Measurements from ENCODE around the gene KRT4. TPM values are rescaled to one million over a fixed set of nuclear protein-coding genes. Genes with fewer than 3 reads are reported as not detected.

Gene KRT4
- total and polyA plus RNA-seq, 12 donors = 0.06 to 6.2 (median 0.61) TPM; not detected in 8

DNA sequence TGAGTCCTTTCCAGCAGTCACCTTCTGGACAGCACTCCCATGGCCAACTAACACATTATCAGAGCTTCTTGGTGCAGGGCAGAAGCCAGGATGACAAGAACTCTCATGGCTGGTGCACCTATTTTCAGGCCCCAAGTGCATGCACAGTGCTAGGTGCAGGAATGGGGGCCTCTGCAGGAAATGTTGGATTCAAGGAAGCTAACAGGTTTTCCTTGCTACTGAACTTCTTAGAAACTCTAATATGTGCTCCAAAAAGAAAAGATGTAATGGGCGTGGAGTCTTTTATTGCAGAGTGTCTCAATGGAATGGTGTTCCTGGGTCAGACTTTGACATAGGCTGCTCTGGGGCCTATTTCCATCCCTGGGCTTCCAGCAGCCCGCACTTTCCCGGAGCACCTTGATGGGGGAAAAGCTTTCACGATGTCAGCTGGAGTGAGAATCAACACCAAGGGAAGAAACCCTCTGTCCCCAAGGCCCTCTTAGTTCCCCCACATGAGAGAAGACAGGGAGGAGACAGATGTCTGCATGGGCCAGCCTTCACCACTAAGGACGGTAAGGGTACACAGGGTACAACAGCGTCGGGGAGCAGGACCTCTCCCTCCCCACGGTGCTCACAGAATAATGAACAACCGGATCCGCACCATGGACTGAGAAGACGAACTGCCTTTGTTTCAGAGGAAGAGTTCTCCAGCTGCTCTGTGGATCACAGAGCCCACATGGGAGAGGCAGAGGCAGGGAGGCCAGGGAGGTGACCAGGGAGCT lies 24.9 kb downstream of the KRT4 start:
- no peaks in the 10 kb centered on the region for H3K4me1 ChIP-seq (replicated peaks in 1 of 2)
- WGBS, 4 donors = 83 to 92% (median 89%) methylated on average over 6 to 11 of the region's 11 CpGs

DNA sequence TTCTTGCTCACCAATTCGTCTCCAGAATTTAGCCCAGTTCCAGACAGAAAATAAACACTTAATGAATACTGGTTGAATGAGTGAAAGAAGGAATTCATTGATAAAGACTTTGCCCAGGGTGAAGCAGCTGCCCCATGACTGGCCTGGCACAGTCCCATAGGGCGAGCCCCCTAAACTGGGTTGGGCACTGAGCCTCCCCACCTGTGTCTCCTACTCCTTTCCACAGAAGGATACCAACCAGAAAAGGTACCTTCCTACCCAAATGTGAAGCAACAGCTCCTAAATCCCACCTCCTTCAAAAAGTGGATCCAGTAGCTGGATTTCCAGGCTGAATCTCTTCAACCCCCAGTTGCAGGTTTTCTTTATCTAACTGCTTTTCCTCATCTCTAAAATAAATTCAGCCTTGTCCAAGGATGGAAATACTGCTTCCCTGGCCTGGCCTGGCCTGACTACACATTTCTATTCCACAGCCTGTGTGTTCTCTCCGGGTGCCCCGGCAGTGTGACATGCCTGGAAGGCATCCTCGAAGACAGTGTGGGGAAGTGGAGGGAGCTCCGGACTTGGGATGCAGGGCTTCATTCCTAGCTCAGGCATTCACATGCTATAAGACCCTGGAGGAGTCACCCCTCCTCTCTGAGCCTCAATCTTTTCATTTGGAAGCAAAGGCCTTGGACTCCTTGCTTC lies 25.6 kb downstream of the KRT4 start:
- no peaks in the 10 kb centered on the region for H3K36me3 ChIP-seq (replicated peaks in 1 of 2)
- intact Hi-C loops (cut with DNase I) = no loop called here
- H3K9me3 ChIP-seq (replicated peaks in 1 of 3) = no peaks in the 10 kb centered on the region
- H3K4me3 ChIP-seq = no peak overlapping the region
- TF ChIP-seq, protein P1, sequence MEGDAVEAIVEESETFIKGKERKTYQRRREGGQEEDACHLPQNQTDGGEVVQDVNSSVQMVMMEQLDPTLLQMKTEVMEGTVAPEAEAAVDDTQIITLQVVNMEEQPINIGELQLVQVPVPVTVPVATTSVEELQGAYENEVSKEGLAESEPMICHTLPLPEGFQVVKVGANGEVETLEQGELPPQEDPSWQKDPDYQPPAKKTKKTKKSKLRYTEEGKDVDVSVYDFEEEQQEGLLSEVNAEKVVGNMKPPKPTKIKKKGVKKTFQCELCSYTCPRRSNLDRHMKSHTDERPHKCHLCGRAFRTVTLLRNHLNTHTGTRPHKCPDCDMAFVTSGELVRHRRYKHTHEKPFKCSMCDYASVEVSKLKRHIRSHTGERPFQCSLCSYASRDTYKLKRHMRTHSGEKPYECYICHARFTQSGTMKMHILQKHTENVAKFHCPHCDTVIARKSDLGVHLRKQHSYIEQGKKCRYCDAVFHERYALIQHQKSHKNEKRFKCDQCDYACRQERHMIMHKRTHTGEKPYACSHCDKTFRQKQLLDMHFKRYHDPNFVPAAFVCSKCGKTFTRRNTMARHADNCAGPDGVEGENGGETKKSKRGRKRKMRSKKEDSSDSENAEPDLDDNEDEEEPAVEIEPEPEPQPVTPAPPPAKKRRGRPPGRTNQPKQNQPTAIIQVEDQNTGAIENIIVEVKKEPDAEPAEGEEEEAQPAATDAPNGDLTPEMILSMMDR (IDR thresholded peaks at IDR 0.05) = no peak
- no peak for TF ChIP-seq POLR2A (IDR thresholded peaks at IDR 0.05)
- no peaks in the 10 kb centered on the region for H3K4me1 ChIP-seq (replicated peaks in 1 of 2)
- H3K27me3 ChIP-seq = peaks cover 16% of the 10 kb centered on the region
- H3K27ac ChIP-seq = no peak overlapping the region
- DNase-seq = no peak
- 76 to 83% (median 78%) methylated on average over 6 of the region's 6 CpGs for WGBS, 4 donors

More for the DNA sequence above, 24.9 kb downstream of the KRT4 start:
- intact Hi-C loops (cut with DNase I) = no loop called here
- H3K36me3 ChIP-seq (replicated peaks in 1 of 2) = no peaks in the 10 kb centered on the region
- H3K4me3 ChIP-seq = no peak overlapping the region
- H3K9me3 ChIP-seq (replicated peaks in 1 of 3) = no peaks in the 10 kb centered on the region
- no peak for DNase-seq
- H3K27ac ChIP-seq = no peak overlapping the region
- TF ChIP-seq, protein P1 (IDR thresholded peaks at IDR 0.05) = no peak
- no peak for TF ChIP-seq POLR2A (IDR thresholded peaks at IDR 0.05)
- H3K27me3 ChIP-seq = peaks cover 17% of the 10 kb centered on the region

DNA sequence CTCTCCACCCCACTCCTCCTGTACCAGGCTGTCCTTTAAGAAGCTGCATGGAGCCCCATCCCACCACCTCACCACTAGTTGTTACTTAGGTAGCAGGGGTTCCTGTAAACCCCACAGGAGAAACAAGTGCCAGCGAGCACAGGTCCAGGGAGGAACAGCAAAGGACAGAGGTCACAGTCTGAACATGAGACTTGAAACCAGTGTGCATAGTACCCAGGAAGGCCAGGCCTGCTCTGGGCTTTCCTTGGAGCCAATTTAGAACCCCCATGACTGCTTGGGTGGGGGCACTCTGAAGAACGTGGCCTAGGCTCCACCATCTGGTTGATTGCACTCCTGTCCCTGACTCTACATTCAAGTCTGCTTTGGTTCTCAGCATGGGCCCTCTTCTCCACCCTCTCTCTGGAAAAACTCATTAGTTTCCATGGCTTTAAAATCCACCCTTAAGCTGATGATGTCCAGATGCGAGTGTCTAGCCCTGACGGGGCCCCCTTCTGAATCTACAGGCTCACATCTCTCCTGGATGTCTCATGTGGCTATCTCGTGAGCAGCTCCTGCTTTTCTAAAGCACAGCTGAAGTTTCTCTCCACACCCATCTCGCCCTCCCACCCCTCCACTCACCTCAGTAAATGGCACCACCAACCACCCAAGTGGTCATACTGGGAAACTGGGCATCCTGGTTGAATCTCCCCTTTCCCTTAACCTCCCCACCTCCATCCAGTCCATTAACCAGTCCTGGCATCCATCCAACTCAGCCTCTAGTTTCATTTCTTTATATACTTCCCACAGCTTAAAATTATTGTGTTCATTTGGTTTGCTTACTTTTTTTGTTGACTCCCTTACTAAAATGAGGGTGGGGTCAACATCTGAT lies 26.4 kb downstream of the KRT4 start:
- DNase-seq = no peak
- H3K4me1 ChIP-seq (replicated peaks in 1 of 2) = no peaks in the 10 kb centered on the region
- no peak overlapping the region for H3K27ac ChIP-seq
- TF ChIP-seq, protein P1 (IDR thresholded peaks at IDR 0.05) = no peak
- TF ChIP-seq POLR2A (IDR thresholded peaks at IDR 0.05) = no peak
- no peak overlapping the region for H3K4me3 ChIP-seq
- H3K36me3 ChIP-seq (replicated peaks in 1 of 2) = no peaks in the 10 kb centered on the region
- peaks cover 14% of the 10 kb centered on the region for H3K27me3 ChIP-seq
- intact Hi-C loops (cut with DNase I) = no loop called here
- 56 to 77% (median 74%) methylated on average over 6 of the region's 6 CpGs for WGBS, 4 donors
- no peaks in the 10 kb centered on the region for H3K9me3 ChIP-seq (replicated peaks in 1 of 3)

DNA sequence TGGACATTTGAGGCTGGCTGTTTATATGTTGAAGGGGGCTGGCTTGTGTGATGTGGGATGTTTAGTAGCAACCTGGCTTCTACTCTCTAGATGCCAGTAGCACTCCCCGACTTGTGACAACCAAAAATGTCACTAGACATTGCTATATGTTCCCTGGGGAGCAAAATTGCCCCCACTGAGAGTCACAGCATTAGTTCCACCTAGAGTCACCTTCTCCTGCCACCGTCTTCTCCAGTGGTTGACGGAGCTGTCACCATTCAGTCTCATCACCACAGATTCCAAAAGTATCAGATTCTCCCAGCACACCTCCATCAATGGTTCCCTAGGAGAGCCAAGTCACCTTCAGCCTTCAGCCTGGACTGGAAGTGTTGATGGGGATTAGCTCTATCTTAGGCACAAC lies 29.0 kb downstream of the KRT4 start:
- H3K4me3 ChIP-seq = no peak overlapping the region
- WGBS, 4 donors = 72 to 85% (median 75%) methylated on average over 3 of the region's 3 CpGs
- intact Hi-C loops (cut with DNase I) = no loop called here
- peaks cover 11% of the 10 kb centered on the region for H3K27me3 ChIP-seq
- H3K9me3 ChIP-seq (replicated peaks in 1 of 3) = no peaks in the 10 kb centered on the region
- DNase-seq = no peak
- TF ChIP-seq, protein P1 (IDR thresholded peaks at IDR 0.05) = no peak
- no peaks in the 10 kb centered on the region for H3K36me3 ChIP-seq (replicated peaks in 1 of 2)
- no peaks in the 10 kb centered on the region for H3K4me1 ChIP-seq (replicated peaks in 1 of 2)
- no peak overlapping the region for H3K27ac ChIP-seq

Data from adrenal gland (tissue), 12 donors.